HG02623 (cell line): Measurements from ENCODE around the gene MBOAT2.
"Not testable (repeated sequence)": the region's sequence is repeated elsewhere in the genome, so short reads cannot be mapped to it uniquely, and the experiment has no call there.

Source experiments
- ATAC-seq: cut with Tn5 transposase; IDR thresholded peaks from one replicate; pipeline ENCODE4 v1.9.1; 2021; ENCODE audit warnings: moderate library complexity; ENCODE audit not compliant: unreplicated experiment

Gene MBOAT2

DNA sequence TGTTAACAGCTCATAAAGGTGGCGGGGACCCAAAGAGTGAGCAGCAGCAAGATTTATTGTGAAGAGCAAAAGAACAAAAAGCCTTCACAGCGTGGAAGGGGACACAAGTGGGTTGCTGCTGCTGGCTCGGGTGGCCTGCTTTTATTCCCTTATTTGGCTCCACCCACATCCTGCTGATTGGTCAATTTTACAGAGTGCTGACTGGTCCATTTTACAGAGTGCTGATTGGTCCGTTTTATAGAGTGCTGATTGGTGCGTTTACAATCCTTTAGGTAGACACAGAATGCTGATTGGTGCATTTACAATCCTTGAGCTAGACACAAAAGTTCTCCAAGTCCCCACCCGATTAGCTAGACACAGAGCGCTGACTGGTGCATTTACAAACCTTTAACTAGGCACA, 100.7 kb downstream of the MBOAT2 start:
- ATAC-seq, result not testable (repeated sequence)

DNA sequence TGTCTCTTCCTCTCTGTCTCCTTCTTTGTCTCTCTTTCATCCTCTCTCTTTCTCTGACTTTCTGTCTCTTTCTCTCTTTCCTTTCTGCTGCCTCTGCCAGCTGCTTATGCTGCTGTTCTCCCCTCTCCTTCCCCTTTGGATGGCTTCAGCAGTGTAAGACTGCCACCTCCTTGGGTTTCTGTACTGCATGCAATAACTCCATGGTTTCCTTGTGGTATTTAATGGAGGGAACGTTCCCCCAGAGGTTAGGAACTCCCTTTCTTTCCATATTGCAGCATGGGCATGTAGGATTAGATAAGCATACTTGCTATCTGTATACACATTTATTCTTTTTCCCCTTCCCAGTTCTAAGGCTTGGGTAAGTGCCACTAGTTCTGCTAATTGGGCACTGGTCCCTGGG, 106.3 kb downstream of the MBOAT2 start:
- ATAC-seq, result not testable (repeated sequence)

DNA sequence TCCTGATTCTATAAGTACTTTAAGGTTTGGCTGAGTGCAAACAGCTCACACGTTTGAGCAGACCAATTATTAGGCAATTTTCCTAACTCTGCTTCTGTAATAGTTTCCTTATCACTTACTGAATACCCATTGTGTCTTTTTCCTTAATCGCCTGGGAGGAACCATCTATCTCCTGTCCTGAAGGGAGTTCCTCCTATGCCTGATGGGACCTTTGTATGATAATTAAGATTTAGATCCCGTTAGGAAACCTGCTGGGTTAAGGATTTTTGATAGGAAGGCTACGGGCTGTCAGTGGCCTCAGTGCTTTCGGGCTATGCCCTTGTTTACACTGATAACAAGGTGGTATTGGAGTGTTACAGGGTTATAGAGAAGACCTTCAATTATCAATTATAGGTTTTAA, 106.8 kb downstream of the MBOAT2 start:
- ATAC-seq, result not testable (repeated sequence)

DNA sequence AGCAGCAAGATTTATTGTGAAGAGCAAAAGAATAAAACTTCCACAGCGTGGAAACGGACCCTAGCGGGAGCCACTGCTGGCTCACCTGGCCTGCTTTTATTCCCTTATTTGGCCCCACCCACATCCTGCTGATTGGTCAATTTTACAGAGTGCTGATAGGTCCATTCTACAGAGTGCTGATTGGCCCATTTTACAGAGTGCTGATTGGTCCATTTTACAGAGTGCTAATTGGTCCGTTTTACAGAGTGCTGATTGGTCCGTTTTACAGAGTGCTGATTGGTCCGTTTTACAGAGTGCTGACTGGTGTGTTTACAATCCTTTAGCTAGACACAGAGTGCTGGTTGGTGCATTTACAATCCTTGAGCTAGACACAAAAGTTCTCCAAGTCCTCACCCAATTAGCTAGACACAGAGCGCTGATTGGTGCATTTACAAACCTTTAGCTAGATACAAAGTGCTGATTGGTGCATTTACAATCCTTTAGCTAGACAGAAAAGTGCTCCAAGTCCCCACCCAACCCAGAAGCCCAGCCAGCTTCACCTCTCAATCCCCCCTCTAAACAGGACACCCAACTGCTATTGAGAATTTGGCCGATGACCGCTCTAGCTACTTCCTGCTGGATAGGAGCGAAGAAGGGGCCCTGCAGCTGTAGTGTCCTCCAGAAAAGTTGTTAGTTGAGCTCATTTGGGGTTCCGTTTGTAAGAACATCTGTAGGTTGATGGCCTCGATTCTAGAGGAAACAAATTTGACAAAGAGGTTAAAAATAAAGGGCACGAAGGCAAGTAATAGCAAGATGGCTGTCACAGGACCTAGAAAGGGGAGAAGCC, 108.2 kb downstream of the MBOAT2 start:
- ATAC-seq, result not testable (repeated sequence)

DNA sequence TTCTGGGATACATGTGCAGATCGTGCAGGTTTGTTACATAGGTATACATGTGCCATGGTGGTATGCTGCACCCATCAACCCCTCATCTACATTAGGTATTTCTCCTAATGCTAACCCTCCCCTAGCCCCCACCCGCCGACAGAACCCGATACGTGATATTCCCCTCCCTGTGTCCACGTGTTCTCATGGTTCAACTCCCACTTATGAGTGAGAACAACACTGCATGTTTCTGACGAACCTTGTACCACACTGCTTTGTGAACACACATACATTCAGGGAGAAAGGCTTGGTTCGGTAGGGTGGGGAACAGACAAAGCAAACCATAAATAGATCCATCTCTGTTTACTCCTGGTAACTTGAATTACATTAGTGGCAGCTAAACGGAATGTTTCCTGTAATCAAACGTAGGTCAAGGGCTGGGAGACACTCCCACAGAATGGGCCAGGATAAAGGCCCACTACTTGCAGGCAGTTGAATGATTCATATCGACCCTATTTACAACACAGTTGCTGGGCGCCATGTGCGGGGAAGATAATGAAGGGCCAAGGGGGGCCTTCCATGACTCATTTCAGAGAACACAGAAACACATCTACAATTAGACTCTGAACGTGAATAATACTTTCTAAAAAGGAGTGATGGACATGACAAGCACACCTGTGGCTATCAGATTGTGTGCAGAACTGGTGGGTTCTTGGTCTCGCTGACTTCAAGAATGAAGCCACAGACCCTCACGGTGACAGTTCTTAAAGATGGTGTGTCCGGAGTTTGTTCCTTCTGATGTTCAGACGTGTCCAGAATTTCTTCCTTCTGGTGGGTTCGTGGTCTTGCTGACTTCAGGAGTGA, 109.3 kb downstream of the MBOAT2 start:
- no peak for ATAC-seq

DNA sequence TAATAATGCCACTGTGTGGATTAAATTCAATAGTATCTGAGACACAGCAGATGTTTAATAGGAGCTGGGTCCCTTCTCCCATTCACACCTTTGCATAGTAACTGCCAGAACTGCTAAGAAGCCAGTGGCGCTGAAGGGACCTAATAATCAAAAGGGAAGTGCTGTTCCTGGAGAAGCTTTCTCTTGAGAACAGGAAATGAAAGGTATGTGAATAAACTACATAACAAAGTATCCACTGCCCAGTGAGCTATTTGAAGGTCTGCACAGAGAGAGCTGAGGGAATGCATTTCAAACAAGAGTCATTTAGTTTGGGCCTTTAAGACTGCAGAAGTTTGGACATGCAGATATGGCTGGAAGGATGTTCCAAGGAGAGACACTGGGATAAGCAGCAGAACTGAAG, 110.0 kb downstream of the MBOAT2 start:
- no peak for ATAC-seq

DNA sequence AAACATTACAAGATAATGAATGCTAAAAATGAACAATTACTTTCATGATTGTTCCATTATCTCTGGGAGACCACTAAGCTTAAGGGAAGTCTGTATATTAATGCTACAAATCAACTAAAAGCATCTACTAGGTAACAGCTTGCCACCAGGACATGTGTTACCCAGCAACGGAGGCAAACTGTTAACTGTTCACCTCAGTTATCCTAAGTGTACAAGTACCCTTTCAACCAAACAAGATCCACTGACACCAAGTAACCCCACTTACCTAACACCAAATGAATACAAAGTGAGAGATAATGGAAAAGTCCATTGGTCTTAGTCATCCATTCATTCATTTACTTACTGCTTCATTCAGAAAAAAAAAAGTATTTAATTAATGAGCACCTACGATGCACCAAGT, 111.4 kb downstream of the MBOAT2 start:
- ATAC-seq, result no peak

DNA sequence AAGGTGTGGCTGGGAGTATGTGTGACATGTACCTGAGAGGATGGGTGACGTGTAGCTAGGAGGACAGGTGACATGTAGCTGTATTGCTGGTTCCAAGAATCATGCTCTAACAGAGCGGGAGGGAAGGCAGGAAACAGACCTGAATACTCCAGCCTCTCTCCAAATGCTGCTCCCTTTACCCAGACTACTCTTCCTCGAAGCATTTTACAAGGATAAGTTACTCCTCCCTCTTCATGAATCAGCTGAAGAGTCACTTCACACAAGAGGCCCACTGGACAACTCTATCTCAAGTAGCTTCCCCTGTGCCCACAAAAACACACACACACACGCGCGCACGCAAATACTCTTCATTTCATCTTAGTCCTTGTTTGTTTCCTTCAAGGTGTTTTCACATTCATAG, 113.5 kb downstream of the MBOAT2 start:
- ATAC-seq, result no peak

DNA sequence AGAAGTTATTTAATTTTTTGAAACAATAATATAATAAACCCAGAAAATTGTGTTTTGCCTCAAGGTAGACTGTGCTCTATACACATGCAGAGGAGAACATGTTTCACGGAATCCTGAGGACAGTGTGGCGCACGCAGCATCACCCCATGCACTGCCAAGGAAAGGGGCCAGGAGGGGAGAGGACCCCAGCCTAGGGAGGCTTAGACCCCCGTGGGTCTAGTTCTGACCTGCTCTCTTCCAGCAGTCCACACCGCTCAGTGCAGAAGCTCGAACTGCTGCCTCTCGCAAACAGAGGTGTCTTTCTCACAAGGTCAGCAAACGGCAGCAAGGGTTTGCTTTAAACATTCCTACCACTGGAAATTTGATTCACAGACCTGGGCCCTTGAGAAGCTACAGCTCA, 114.5 kb downstream of the MBOAT2 start:
- ATAC-seq, result no peak

DNA sequence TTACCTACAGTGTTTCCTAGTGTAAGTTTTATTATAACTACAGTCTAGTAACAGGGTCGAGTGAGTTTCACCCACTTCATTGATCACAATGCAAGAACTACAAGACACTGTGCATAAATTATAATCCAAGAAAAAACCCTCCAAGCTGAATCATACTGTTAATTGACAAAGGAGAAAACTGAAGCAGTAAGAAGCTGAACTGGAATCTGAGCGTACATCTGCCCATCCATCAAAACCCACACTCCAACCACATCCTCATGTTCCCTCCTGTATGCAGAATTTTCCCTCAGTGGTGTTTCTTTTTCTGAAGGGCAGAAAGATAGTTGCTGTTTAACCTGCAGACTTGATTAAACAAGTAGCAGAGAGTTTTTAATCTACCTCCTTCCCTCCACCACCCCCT, 116.6 kb downstream of the MBOAT2 start:
- ATAC-seq, result no peak

DNA sequence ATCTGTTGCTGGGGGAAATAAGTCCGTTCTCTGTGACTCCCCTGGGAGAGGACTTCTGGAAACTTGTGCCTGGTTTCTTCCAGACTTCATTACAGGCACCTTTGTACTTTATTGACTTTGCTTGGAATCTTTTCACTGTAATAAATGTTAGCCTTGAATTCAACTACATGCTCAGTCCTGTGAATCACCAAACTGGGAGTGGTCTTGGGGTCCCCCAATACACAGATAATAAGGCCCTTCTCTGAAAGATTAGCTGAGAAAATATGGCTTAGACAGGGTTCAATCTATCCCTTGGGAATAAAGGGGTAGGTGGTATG, 117.3 kb downstream of the MBOAT2 start:
- ATAC-seq, result no peak

DNA sequence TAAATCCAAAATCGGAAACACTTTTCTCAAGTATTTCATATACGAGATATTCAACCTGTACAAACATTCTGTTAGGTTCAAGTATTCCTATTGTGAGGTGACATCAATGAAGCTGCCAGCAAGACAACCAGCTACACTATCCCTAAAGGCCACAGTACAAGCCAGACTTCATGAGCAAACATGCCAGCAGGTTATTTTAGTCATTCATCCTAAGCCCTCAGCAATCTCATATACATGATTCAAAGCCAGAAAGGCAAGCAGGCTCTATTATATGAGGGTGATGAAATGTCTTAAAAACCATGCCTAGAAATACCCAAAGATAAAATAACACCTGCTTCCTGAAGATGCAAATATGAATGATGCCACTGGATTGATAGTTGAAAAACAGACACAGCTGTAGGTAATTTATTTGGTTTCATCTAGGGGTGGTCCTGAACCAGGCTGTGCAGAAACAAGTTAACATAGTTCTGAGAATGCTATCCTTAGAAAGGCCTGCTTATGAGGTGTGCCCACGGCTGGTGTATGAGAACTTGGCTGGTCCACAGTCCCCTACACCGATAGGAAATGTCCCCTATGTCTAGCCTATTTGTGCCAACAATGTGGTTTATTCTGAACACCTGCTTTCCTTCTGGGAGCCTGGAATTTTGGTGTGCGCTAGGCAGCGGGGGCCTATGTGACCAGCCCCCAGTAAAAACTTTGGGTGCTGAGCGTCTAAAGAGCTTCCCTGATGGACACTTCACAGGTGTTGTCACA, 117.9 kb downstream of the MBOAT2 start:
- no peak for ATAC-seq

DNA sequence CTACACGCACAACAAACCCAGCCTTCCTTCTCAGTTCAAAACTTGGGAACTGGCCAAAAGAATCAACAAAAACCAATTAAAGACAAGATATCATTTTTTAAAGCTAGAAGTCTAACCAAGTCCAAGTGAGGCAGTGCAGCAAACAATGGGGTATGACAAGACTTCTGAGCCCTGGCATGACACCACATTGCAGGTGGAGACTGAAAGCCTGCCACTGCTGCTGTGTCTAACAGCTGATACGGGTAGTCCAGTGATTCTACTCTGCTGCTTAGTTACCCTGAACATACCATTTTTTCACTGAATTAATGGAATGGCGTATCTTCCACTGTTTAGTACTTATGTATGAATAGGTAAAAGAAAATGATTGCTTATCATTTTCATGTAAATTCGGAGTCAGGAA, 118.7 kb downstream of the MBOAT2 start:
- no peak for ATAC-seq

DNA sequence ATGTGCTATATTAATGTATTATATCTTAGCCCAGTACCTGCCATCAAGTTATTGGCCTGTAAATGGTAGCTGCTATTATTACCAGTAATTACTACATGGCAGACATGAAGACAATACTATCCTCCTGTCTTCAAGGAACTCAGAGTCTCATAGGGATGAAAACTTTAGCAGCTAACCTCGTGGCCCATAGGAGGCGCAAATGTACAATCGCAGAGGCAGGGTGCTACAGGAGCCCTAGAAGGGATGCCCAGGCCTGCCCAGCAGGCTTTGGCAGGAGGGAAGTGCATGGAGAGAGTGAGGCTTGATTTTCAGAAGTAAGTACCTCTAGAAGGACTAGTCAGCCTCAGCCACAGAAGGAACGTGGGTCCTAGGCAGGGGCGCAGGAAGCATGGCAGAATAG, 121.4 kb downstream of the MBOAT2 start:
- no peak for ATAC-seq

DNA sequence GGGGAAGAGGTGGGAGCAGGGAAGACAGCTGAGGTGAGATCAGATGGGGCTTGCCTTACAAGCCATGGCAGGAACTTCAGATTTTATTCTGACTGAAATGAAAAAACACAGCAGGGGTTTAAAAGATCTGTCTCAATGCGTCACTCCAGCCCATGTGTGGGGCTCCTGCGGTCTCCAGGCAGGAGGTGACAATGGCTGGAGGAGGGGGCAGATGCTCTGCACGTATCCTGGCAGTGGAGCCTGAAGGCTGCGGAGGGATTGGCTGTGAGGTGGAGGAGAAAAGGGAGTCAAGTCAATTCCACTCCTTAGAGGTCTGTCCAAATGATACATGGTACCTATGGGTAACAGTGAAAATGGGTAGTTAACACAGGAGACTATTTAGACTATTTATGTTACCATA, 125.6 kb downstream of the MBOAT2 start:
- ATAC-seq, result no peak

DNA sequence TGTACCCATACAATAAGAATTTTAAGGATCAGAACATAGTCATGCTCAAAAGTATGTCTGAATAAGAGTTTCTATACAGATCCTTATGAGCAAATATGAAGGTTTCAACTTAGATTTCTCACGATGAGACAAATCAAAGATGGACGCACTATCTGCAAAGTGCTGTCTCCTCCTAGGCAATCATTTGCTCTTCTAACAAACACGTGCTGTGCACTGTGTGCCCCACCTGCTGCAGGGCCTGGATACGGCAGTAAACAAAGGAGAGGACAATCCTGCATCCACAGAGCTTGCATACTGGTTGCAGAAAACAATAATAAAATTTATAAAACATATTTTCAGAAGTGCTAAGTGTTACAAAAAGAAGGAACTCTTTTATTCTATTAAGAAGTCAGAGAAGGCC, 126.2 kb downstream of the MBOAT2 start:
- ATAC-seq, result no peak

DNA sequence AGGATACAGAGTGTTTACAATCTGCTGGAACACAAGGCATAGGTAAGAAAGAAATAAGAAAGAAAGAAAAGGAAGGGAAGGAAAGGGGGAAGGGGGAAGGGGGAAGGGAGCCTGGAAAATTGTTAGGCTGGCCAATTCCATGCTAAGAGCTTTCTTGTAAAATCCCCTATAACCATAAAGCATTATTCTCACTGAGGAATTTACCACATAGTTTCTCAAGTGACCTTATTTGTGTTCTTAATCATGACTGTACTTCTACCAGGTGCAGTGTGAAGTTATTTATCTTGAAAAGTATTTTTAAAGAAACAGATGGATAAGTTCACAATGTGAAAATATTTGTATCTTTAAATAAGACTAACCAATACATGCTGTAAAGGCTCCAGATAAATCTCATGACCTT, 126.9 kb downstream of the MBOAT2 start:
- no peak for ATAC-seq

DNA sequence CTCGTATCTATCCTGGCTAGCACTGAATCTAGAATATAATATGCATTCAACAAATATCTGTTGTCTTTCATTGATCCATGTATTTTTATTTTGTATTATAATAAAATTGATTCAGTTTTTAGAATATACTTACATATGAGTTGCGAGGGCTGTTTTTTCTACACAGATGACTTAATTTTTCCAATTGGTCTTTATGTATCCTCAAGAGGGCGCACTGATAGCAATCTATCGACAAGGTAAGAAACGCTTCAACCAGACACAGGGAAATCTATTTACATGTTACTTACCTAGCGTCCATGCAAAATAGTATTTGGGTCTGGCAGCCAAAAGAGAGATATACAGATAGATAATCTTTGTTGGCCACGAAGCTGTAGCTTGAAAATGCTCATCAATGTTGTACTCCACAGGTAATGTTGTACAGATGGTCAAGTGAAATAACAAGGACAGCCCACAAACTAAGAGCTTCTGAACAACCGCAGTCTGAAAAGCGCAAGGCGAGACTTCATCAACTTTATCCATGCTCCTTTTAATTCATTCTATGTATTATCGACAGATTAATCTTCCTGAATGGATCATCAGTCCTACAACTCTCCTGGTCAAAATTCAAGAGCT, 130.6 kb downstream of the MBOAT2 start:
- ATAC-seq, result no peak

DNA sequence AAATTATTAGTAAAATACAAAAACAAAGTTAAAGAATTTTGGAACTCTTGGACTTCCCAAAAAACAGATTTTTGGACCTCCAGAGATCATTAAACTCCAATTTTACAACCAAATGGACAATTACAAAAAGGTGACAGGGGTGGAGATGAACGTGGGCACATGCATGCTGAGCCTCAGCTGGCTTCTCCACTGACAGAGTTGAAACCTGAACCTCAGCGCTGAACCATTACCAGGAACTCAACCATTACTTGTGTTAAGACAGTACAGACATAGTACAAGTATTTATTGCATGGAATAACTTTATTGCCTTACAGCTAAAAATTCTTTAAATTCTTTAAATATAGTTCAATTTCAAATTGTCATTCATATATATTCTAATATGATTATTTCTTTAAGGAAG, 133.0 kb downstream of the MBOAT2 start:
- ATAC-seq, result no peak

DNA sequence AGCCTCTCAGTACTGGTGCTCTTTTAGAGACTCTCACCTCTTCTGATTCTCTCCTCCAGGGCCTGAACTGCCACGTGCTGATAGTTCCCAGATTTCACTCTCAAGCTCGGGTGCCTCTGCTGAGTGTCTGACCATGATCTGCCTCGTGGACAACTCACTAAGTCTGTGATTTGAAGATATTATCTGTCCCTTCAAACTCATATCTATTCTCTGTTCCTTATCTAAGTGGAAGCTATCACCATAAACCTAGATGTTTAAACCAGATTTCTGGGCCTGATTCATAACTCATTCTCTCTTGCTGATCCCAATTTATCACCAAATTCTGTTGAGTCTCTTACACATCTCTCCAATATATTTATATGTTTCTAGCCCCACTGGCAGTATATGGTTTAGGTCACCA, 136.1 kb downstream of the MBOAT2 start:
- ATAC-seq, result no peak

DNA sequence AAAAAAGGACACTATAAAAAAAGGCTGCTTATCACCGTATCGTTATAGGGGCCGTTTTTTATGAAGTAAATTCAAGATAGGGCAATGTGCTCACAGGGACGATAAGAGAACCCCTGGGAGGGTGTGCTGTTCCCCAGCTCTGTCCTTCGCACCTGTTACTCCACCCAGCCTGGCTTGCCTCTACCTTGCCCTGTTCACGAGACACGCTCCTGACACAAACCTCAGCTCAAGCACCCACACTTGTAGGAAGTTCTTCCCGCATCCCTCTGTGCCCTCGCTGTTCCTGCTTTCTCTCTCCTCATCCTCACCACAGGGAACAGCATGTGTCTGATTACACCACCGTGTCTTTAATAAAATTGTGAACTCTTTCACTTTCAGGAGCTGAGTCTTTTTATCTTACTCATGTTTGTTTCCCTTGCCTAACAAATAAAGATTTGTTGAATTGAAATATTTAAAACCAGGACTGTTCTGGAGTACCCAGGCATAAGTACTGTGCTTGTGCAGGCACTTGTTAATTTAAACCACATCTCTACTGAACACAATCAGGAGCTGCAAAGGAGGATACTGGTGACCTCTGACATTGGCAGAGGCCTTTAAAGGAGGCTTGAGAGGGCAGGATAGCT, 140.0 kb downstream of the MBOAT2 start:
- no peak for ATAC-seq
